ENCODE results near the gene UBTF. TPM values are rescaled to one million over a fixed set of nuclear protein-coding genes. Genes with fewer than 3 reads are reported as not detected.

The UBTF gene
- total and polyA plus RNA-seq, 9 of the 15 experiments (the other 6 are each of a cell fraction or from before 2014, with no cell fraction given) = 1.2 to 113 (median 83.6) TPM

DNA sequence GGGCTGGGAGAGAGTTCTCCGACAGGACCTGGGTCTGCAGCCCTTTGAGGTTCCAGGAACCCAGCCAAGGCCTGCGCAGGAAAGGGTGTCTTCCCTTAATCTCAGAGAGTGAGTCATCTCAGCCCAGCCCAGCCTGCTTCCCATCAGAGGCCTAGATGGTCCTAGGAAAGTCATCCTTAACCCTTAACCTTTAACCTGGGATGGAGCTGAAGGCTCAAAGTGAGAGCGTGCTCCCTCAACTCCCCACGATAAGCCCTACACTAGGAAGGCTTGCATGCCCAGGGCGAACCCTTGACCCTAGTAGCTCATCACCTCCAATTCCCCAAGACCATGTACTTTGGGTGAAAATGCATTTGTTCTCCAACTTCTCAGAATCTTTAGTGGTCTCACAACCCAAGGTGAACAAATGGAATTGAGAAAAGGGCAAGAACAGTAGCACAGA is 15.0 kb downstream of the UBTF start (continued):
- no peak for TF ChIP-seq BHLHE40 (IDR thresholded peaks at IDR 0.05; ENCODE audit: low read length)
- TF ChIP-seq TOE1 (IDR thresholded peaks at IDR 0.05; ENCODE audit: borderline replicate concordance) = no peak
- TF ChIP-seq TOE1 (CRISPR knock-in tag; IDR thresholded peaks at IDR 0.05; ENCODE audit: borderline replicate concordance, low read depth) = no peak; the same call in 1 of the 2 replicates
- TF ChIP-seq BCOR (IDR thresholded peaks at IDR 0.05) = no peak
- TF ChIP-seq EP400 (IDR thresholded peaks at IDR 0.05) = no peak
- TF ChIP-seq TAF9B (IDR thresholded peaks at IDR 0.05; ENCODE audit: partially characterized antibody) = no peak
- TF ChIP-seq HNRNPH1 (optimal IDR thresholded peaks at IDR 0.05; ENCODE audit: low read depth, low read length) = no peak
- TF ChIP-seq, protein P1, sequence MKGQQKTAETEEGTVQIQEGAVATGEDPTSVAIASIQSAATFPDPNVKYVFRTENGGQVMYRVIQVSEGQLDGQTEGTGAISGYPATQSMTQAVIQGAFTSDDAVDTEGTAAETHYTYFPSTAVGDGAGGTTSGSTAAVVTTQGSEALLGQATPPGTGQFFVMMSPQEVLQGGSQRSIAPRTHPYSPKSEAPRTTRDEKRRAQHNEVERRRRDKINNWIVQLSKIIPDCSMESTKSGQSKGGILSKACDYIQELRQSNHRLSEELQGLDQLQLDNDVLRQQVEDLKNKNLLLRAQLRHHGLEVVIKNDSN (CRISPR knock-in tag; IDR thresholded peaks at IDR 0.05) = no peak
- no peak for TF ChIP-seq MEIS2 (IDR thresholded peaks at IDR 0.05; ENCODE audit: partially characterized antibody)
- TF ChIP-seq TAL1 (IDR thresholded peaks at IDR 0.05) = no peak
- peak; percentile 85 for TF ChIP-seq NR2C2 (CRISPR knock-in tag; IDR thresholded peaks at IDR 0.05)
- peak; percentile 97 for TF ChIP-seq NR2C2 (tag; IDR thresholded peaks at IDR 0.05)
- no peak for TF ChIP-seq ZFP36 (IDR thresholded peaks at IDR 0.05; ENCODE audit: low read depth, low read length, partially characterized antibody)
- peak; percentile 64 for TF ChIP-seq SMARCE1 (IDR thresholded peaks at IDR 0.05)
- no peak for TF ChIP-seq FOXK1 (CRISPR knock-in tag; IDR thresholded peaks at IDR 0.05; ENCODE audit: borderline replicate concordance)
- TF ChIP-seq ZFP1 (CRISPR knock-in tag; IDR thresholded peaks at IDR 0.05) = no peak
- TF ChIP-seq KDM2B (CRISPR knock-in tag; IDR thresholded peaks at IDR 0.05) = no peak
- TF ChIP-seq SP1 (CRISPR knock-in tag; IDR thresholded peaks at IDR 0.05) = 0 out of 2 replicates have a peak, but pooled peaks have one; percentile 6
- TF ChIP-seq STAG1 (CRISPR knock-in tag; IDR thresholded peaks at IDR 0.05; ENCODE audit: borderline replicate concordance) = no peak
- TF ChIP-seq PHTF2 (CRISPR knock-in tag; IDR thresholded peaks at IDR 0.05) = no peak
- TF ChIP-seq ZC3H4 (CRISPR knock-in tag; IDR thresholded peaks at IDR 0.05; ENCODE audit: borderline replicate concordance) = no peak
- no peak for TF ChIP-seq XRCC3 (IDR thresholded peaks at IDR 0.05)
- no peak for TF ChIP-seq EGR1 (conservative IDR thresholded peaks at IDR 0.05)
- TF ChIP-seq, protein P2, sequence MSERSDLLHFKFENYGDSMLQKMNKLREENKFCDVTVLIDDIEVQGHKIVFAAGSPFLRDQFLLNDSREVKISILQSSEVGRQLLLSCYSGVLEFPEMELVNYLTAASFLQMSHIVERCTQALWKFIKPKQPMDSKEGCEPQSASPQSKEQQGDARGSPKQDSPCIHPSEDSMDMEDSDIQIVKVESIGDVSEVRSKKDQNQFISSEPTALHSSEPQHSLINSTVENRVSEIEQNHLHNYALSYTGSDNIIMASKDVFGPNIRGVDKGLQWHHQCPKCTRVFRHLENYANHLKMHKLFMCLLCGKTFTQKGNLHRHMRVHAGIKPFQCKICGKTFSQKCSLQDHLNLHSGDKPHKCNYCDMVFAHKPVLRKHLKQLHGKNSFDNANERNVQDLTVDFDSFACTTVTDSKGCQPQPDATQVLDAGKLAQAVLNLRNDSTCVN (CRISPR knock-in tag; IDR thresholded peaks at IDR 0.05) = no peak
- no peak for TF ChIP-seq RFX5 (IDR thresholded peaks at IDR 0.05; ENCODE audit: low read depth, low read length)
- TF ChIP-seq SRF (CRISPR knock-in tag; IDR thresholded peaks at IDR 0.05) = no peak
- no peak for TF ChIP-seq ZNF280A (IDR thresholded peaks at IDR 0.05; ENCODE audit: low read depth, partially characterized antibody)
- TF ChIP-seq CAMTA2 (CRISPR knock-in tag; conservative IDR thresholded peaks at IDR 0.05) = no peak

Measured in K562 (cell line).